ENCODE results near the gene POLR2J.
"Not testable (repeated sequence)": the region's sequence is repeated elsewhere in the genome, so short reads cannot be mapped to it uniquely, and the experiment has no call there.

The POLR2J gene

GRCh38 chr7:102496861-102497260, 18.1 kb upstream of the POLR2J start:
- not testable (repeated sequence) for DNase-seq (ENCODE audit: low read depth in 3 of 3, low spot score in 1 of 3)

DNA sequence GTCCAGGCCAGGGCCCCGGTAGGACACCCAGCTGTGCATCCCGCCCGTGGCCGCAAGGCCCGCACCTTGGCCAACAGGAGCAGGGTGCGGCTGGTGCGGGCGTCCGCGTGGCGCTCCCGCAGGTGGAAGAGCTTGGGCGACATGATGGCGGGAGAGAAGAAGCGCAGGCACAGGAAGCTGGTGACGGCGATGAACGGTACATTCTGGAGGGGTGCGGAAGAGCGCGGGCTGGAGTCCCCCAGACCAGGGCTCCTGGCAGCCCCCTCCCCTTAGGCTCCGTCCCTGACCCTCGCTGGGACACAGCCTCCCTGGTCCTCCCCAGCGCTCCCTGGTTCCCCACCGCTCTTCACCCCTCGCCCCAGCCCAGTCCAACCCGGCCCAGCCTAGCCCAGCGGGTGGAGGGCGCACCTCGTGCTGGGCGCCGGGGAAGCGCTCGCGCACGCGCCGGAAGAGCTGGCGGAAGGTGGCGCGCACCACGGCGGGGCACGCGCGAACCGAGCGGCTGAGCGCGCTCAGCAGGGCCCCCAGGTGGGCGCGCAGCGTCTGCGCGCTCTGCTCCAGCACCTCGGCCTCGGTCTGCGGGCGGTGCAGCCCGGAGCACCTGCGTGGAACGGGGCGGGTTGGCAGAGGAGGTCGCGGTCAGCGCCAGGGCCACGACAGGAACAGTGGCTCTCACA, 15.9 kb upstream of the POLR2J start:
- DNase-seq (ENCODE audit: low read depth in 3 of 3, low spot score in 1 of 3) = not testable (repeated sequence)

DNA sequence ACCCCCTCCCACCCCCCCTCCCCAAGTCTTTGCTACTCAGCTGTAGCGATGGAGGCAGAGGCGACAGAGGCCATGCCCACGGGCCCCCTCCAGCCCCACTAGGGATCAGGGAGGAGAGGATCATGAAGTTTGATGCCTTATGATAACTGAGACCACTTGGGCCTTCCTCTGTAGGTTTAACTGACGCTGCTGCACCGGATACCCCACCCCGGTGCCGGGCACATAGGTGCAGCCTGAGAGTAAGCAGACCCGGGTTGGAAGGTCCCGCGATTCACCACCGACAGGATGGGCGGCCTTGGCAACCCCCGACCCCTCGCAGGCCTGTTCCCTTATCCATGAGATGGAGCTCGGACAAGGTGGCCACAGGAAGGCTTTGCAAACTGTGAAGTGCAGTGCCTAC, 15.3 kb upstream of the POLR2J start:
- DNase-seq (ENCODE audit: low read depth in 3 of 3, low spot score in 1 of 3) = not testable (repeated sequence)

- not testable (repeated sequence) for DNase-seq (ENCODE audit: low read depth in 3 of 3, low spot score in 1 of 3)
These were observed 14.7 kb upstream of the POLR2J start for GRCh38 chr7:102493220-102493935.

- DNase-seq (ENCODE audit: low read depth in 3 of 3, low spot score in 1 of 3) = peak in 1 of 3 donors; percentile 47
These were observed 11.9 kb upstream of the POLR2J start for GRCh38 chr7:102490529-102491075.

- not testable (repeated sequence) for DNase-seq (ENCODE audit: low read depth in 3 of 3, low spot score in 1 of 3)
These were observed 5.6 kb upstream of the POLR2J start for GRCh38 chr7:102484317-102484716.

GRCh38 chr7:102481962-102482361, 3.2 kb upstream of the POLR2J start:
- DNase-seq (ENCODE audit: low read depth in 3 of 3, low spot score in 1 of 3) = not testable (repeated sequence)

DNA sequence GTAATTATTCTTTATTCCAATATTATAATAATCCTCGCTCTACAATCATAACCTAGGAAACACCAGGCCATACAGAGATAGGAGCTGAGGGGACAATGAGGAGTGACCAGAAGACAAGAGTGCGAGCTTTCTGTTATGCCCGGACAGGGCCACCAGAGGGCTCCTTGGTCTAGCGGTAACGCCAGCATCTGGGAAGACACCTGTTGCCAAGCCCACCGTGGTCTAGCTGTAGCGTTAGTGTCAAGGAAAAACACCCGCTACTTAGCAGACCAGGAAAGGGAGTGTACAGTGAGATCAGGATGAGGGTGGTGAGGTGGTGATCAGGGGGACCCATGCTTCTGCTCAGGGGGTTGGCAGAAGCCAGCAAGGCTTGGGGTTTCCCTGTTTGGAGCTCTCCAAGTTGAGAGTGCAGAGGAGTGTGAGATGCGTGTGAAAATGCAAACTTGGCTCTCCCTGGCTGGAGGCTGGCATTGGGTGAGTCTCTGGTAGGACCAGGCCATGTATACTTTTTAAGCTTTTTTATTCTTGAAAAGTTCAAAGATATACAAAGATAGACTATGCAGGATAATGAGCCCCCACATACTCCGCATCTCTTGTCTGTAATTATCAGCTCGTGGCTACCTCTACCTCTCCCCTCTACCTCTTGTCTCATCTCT, 1.4 kb upstream of the POLR2J start:
- not testable (repeated sequence) for DNase-seq (ENCODE audit: low read depth in 3 of 3, low spot score in 1 of 3)

- not testable (repeated sequence) for DNase-seq (ENCODE audit: low read depth in 3 of 3, low spot score in 1 of 3)
These were observed 475 bp upstream of the POLR2J start for GRCh38 chr7:102479209-102479584.

DNA sequence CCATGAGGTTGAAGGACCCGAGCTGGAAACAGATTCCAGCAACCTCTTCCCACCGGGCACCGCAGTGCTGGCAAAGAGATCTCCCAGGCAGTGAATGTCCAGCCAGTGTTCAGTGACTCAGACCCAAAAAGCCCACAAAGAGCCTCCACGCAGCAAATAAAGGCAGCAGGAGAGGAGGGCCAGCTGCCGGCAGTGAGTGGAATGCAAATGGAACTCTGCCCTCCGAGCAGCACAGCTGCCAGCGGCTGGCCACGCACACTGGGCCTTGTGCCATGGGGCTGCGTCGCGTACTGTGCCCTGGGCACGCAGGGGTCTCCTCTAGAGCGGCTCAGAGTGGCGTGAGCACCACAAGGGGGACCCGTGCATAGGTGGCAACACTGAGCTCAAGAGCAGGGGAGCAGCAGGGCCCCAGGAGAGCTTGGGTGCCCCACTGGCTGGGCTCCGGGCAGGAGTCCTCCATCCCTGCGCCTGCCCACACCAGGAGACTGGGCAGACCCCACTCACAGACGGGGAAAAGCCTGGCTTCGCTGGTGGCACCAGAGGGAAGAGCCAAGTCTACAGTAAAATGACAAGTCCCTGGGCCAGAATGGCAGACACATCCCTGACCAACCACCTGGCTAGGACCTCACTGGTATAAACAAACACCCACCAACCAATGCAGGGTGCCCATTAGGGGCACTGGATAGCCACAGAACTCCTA, 3.8 kb downstream of the POLR2J start:
- DNase-seq (ENCODE audit: low read depth in 3 of 3, low spot score in 1 of 3) = not testable (repeated sequence)

DNA sequence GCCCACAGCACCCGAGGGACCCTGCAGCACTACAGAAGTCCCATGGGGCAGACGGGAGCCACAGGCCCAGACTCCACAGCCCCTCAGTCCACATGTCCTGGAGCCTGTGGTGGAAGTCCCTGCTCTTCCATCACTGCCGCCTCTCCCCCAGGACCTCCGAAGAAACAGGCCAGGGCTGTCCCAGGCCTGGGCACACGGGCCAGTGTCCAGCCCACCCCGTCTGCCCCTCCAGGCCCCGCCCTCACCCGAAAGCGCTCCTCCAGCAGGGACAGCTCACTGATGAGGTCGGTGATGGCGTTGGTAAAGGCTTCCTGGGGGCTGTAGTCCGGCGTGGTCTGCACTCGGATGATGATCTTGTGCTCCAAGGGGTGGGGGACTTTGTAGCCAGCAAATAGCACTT, 4.6 kb downstream of the POLR2J start:
- DNase-seq (ENCODE audit: low read depth in 3 of 3, low spot score in 1 of 3) = not testable (repeated sequence)

DNA sequence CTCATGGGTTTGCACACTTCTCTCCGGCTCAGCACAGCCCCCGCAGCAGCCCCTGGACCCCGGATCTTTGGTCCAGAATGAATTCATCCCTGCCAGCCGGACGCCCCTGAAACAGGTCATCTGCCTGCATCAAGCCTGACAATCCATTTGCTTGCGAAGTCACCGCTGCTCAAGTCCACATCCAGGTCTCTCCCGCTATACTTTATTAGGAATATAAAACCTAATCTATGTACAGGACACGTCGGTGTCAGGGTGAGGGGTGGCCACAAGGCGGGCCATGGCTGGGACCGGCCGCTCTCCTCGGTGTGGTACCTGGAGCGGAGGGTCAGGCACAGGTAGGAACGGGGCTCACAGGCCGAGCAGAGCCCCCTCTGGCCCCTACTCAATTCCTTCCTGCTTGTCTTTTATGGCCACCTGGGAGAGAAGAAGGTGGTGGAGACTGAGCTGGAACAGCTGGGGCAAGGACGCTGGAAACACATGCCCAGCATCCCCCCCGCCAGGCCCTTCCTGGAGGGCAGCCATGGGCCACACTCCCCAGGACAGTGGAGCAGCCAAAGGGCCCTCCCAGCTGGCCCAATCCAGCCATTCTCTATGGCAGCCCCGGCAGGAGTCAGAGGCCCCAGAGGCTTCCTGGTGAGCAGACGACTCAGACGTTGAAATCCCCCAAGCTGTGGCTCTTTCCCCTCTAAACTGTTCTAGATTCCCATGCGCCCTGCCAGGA, 5.3 kb downstream of the POLR2J start:
- DNase-seq (ENCODE audit: low read depth in 3 of 3, low spot score in 1 of 3) = no peak

GRCh38 chr7:102472126-102473041, 6.3 kb downstream of the POLR2J start:
- DNase-seq (ENCODE audit: low read depth in 3 of 3, low spot score in 1 of 3) = no peak

DNA sequence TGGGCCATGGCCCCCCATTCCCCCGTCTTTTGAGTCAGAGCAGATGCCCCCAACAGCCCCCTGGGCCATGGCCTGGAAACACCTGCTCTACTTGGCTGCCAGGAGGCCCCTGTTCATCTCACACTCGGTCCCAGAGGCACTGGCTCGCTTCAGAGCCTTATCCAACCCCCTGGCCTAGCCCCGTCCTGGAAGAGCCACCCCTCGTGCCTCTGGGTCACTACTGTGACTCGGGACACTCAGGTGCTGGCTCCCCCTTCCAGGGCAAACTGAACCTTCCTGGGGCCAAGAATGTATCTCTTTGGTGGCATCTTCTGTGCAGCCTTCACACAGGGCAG, 7.0 kb downstream of the POLR2J start:
- no peak for DNase-seq (ENCODE audit: low read depth in 3 of 3, low spot score in 1 of 3)

GRCh38 chr7:102469972-102470825, 8.5 kb downstream of the POLR2J start:
- DNase-seq (ENCODE audit: low read depth in 3 of 3, low spot score in 1 of 3) = no peak

GRCh38 chr7:102469351-102469971, 9.3 kb downstream of the POLR2J start:
- DNase-seq (ENCODE audit: low read depth in 3 of 3, low spot score in 1 of 3) = no peak

DNA sequence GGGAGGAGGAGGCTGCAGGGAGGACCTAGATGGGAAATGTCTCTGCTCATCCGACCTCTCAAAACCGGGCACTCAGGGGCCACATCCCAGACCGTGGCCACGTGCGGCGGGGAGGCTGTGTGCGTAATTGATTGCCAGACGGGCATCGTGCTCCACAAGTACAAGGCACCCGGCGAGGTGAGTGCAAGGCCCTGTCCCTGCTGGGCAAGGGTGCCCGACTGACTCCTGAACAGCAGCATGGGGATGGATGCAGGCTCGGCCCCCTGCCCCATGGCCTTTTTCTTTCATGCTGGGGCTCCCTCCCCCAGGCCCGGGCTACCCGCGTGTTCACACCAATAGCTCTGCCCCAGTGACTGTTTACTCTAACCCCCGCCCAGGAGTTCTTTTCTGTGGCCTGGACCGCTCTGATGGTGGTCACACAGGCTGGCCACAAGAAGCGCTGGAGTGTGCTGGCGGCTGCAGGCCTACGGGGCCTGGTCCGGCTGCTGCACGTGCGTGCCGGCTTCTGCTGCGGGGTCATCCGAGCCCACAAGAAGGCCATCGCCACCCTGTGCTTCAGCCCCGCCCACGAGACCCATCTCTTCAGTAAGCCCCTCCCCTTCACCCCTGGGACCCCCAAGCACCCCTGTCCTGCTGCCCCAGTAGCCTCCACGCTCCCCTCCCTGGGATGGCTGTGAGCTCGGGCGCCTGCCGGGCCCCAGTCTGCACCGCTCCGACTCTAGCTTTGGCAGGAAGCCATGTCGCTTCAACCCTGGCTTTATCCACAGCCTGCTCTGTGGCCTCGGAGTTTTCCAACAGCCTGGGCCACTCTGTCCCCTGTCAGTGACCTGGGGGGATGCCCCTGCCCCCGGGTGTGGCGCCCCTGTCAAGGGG, 10.0 kb downstream of the POLR2J start:
- DNase-seq (ENCODE audit: low read depth in 3 of 3, low spot score in 1 of 3) = no peak

Data from stimulated activated CD4-positive, alpha-beta T cell treated with anti-CD3 and anti-CD28 coated beads, TNF-alpha, amount 100 ng/mL, for 1 hour (primary cell).